Testis (tissue), 3 donors: ENCODE data around the gene CCNE1. TPM values are rescaled to one million over a fixed set of nuclear protein-coding genes. Genes with fewer than 3 reads are reported as not detected.

Experiments
- DNase-seq: peaks from one replicate; pipeline ENCODE4 v3.0.0-alpha.2; 2019
- H3K27ac ChIP-seq, 2 donors: fragments of 200-600 bp; sonication (generic); one replicate each; pipeline ENCODE4 v1.5.1; 2019
- H3K27me3 ChIP-seq: fragments of 200-600 bp; sonication (generic); one replicate; pipeline ENCODE4 v1.5.1; 2019
- H3K36me3 ChIP-seq: fragments of 200-600 bp; sonication (generic); one replicate; pipeline ENCODE4 v1.5.1; 2017; ENCODE audit warnings: low read depth; ENCODE audit errors: missing control alignments
- H3K4me1 ChIP-seq: fragments of 200-600 bp; sonication (generic); one replicate; pipeline ENCODE4 v1.5.1; 2019
- H3K4me3 ChIP-seq, 2 donors: fragments of 200-600 bp; sonication (generic); one replicate each; pipeline ENCODE4 v1.5.1; 2017 to 2019
- H3K9me3 ChIP-seq: fragments of 200-600 bp; sonication (generic); one replicate; pipeline ENCODE4 v1.5.1; 2017
- CTCF ChIP-seq, 3 experiments: fragments of 450-650 bp in 2 of 3; fragments of 200-600 bp in 1 of 3; sonication (generic) in 1 of 3; IDR thresholded peaks; one replicate each; pipeline ENCODE4 v1.5.1; 2016 to 2019; ENCODE audit warnings: antibody characterized with exemption in 3 of 3, mild to moderate bottlenecking in 2 of 3, moderate library complexity in 1 of 3
- POLR2A ChIP-seq: fragments of 450-650 bp; IDR thresholded peaks from one replicate; pipeline ENCODE4 v1.6.1; 2017; ENCODE audit warnings: antibody characterized with exemption, mild to moderate bottlenecking, moderate library complexity
- WGBS, 2 donors: methylation state at CpG; one replicate each; pipeline ENCODE4 v1.1.5; 2018; 5-methylcytosine and 5-hydroxymethylcytosine counted together
- intact Hi-C: fragments of 100-400 bp; cut with DNase I; formaldehyde crosslinking; loops from one replicate; pipeline ENCODE4 v1.15.1; 2023; ENCODE audit warnings: low total_unique reads
- polyA plus RNA-seq: library from polyadenylated mRNA; stranded (reverse); fragments of 350-450 nt; fragmentation: Illumina TruSeq; extraction: RNeasy Lipid Tissue Mini Kit (QIAGEN cat#74804); gene quantifications from one replicate; pipeline ENCODE4 v1.2.3, GENCODE V29; 2014; ENCODE audit warnings: low read depth, low replicate concordance; ENCODE audit not compliant: insufficient read depth
- total RNA-seq, 2 donors: library from RNA; depleted of rRNA; stranded (reverse); fragments of >200 nt; gene quantifications; one replicate each; pipeline ENCODE4 v1.2.3, GENCODE V29; 2016

Gene CCNE1
- total and polyA plus RNA-seq, 3 donors from 2014 or later = 16.3 to 32.2 (median 17.6) TPM

DNA sequence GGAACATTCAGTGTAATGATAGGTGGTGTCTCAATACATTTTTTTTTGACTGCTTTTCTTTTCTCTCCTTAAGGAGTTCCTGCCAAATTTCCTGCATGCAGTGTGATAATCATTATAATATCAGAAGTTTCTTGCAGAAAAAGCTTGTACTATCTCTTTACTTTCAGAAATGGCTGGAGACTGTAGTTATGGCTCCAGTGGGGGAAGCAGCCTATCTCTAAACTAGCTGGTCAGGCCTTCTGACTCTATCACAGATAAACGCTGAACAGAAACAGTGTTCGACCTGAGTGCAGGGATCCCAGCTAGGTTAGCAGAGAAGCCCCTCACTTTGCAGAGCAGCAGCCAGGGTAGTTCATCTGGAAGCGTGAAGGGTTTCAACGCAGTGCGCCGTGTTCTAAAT is 1.9 kb downstream of the CCNE1 start:
- Histone ChIP-seq H3K9me3 (no peaks in the 10 kb centered on the region), H3K4me1 (peaks cover 10% of the 10 kb centered on the region), H3K4me3 (no peak overlapping the region), H3K27me3 (no peaks in the 10 kb centered on the region), H3K36me3 (no peaks in the 10 kb centered on the region), H3K27ac (no peak overlapping the region)
- intact Hi-C loops = loop anchor here (5.0 kb wide), 1 partner anchor 34 kb away; no protein-coding TSS in a partner anchor
- TF ChIP-seq CTCF (IDR thresholded peaks at IDR 0.05) = no peak
- TF ChIP-seq POLR2A = no peak
- DNase-seq = no peak
- WGBS, 2 donors = 88 to 90% methylated on average over 6 of the region's 6 CpGs

- Histone ChIP-seq H3K27ac (no peak overlapping the region), H3K4me1 (peaks cover 10% of the 10 kb centered on the region), H3K9me3 (no peaks in the 10 kb centered on the region), H3K4me3 (no peak overlapping the region), H3K27me3 (no peaks in the 10 kb centered on the region), H3K36me3 (no peaks in the 10 kb centered on the region)
- no peak for DNase-seq
- TF ChIP-seq POLR2A = no peak
- no peak for TF ChIP-seq CTCF (IDR thresholded peaks at IDR 0.05)
- intact Hi-C loops = no loop called here
- WGBS, 2 donors = 85 to 98% methylated on average over 7 of the region's 7 CpGs
Observed at GRCh38 chr19:29815231-29815630, 3.4 kb downstream of the CCNE1 start.

GRCh38 chr19:29817316-29817715 is 5.5 kb downstream of the CCNE1 start:
- 94 to 96% methylated on average over 4 of the region's 4 CpGs for WGBS, 2 donors
- no peaks in the 10 kb centered on the region for H3K36me3 ChIP-seq
- DNase-seq = no peak
- no peak for TF ChIP-seq POLR2A
- TF ChIP-seq CTCF (IDR thresholded peaks at IDR 0.05) = no peak
- H3K9me3 ChIP-seq = no peaks in the 10 kb centered on the region
- H3K27ac ChIP-seq = no peak overlapping the region
- H3K4me1 ChIP-seq = peaks cover 4% of the 10 kb centered on the region
- H3K4me3 ChIP-seq = no peak overlapping the region
- H3K27me3 ChIP-seq = no peaks in the 10 kb centered on the region
- intact Hi-C loops = no loop called here

GRCh38 chr19:29819300-29819699 is 7.5 kb downstream of the CCNE1 start:
- no peaks in the 10 kb centered on the region for H3K4me1 ChIP-seq
- WGBS, 2 donors = 88 to 95% methylated on average over 4 of the region's 4 CpGs

More at GRCh38 chr19:29819300-29819699, 7.5 kb downstream of the CCNE1 start:
- intact Hi-C loops = no loop called here
- no peak overlapping the region for H3K27ac ChIP-seq
- TF ChIP-seq CTCF (IDR thresholded peaks at IDR 0.05) (no peak), POLR2A (no peak)
- no peaks in the 10 kb centered on the region for H3K27me3 ChIP-seq
- no peaks in the 10 kb centered on the region for H3K36me3 ChIP-seq
- H3K9me3 ChIP-seq = no peaks in the 10 kb centered on the region
- no peak for DNase-seq
- H3K4me3 ChIP-seq = no peak overlapping the region
